ENCODE measurements around the gene FGF2.

GRCh38 chr4:122896270-122896669, 69.6 kb downstream of the FGF2 start:
- TF ChIP-seq, protein P1, sequence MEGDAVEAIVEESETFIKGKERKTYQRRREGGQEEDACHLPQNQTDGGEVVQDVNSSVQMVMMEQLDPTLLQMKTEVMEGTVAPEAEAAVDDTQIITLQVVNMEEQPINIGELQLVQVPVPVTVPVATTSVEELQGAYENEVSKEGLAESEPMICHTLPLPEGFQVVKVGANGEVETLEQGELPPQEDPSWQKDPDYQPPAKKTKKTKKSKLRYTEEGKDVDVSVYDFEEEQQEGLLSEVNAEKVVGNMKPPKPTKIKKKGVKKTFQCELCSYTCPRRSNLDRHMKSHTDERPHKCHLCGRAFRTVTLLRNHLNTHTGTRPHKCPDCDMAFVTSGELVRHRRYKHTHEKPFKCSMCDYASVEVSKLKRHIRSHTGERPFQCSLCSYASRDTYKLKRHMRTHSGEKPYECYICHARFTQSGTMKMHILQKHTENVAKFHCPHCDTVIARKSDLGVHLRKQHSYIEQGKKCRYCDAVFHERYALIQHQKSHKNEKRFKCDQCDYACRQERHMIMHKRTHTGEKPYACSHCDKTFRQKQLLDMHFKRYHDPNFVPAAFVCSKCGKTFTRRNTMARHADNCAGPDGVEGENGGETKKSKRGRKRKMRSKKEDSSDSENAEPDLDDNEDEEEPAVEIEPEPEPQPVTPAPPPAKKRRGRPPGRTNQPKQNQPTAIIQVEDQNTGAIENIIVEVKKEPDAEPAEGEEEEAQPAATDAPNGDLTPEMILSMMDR (IDR thresholded peaks at IDR 0.05; ENCODE audit: insufficient read depth, low read length, poor library complexity, severe bottlenecking): no peak
- no peak for TF ChIP-seq EZH2phosphoT487 (conservative IDR thresholded peaks at IDR 0.05; ENCODE audit: low read length)

All from SU-DHL-6 (cell line).